GM18511 (cell line): ENCODE measurements around the gene DOCK10.

Experiments used
- ATAC-seq: cut with Tn5 transposase; IDR thresholded peaks from one replicate; pipeline ENCODE4 v1.9.1; 2021; ENCODE audit warnings: mild to moderate bottlenecking, moderate library complexity; ENCODE audit not compliant: unreplicated experiment

The DOCK10 gene

DNA sequence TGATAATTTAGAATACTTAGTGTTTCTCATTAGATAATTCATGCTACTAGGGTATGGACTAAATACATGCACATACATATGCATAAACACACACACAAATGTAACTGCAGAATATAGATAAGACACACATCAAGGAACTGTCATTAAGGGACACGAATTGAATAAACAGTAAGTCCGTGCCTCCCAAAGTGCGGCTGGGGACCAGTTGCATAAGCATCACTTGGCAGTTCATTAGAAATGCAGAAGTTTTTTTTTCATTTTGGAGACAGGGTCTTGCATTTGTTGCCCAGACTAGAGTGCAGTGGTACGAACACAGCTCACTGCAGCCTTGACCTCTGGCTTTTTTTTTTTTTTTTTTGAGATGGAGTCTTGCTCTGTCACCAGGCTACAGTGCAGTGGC lies 196.1 kb downstream of the DOCK10 start:
- ATAC-seq: no peak

DNA sequence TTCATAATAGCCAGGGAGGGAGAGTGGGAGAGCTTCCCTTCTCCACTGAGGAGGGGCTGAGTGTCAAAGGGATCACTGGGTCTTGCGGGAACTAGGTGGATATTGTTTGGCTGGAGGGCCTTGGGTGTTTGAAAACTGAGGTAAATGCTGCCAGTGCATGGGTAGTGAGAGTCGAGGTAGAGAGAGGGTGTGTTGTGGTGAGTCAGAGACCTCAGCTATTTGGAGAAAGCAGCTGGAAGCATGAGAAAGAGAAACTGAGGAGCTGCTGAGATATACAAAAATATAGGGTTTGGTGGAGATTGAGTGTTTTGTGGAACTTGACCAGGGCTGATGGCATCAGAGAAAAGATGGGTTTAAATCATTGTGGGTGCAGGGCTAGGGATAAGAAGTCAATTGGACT lies 199.1 kb downstream of the DOCK10 start:
- ATAC-seq: no peak

DNA sequence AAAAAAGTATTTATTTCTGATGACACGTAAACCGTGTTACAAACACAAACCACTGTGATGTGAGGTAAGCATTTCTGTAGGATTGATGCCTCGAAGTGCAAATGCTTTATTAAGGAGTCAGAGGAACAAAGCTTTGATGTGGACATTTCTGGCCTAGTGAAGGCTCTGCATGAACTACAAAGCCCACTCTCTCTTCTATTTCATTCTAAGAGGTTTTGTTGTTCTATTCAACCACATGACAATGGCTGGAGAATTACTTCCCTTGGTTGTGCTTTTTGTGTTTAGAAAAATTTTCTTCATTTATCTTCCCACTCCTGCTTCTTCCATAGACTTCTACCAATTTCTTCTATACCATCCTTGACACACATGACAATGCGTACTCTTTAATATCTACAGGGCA lies 200.4 kb downstream of the DOCK10 start:
- ATAC-seq: no peak

DNA sequence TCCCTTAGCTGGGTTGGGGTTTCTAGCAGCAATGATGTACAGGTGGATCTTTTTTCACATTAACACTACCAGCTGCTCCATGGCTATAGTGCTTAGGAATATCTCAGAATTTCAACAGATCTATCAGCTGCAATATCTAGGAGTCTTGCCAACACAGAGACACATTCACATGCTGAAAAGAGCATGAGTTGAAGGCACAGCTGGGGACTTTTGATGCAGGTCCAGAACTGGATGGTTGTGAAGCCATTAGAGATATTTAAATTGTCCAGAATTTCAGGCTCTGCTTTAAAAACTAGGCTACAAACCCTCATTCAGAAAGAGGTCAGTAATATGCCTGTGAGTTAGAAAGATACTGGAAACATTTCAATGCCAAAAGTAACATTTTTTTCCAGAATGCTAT lies 203.9 kb downstream of the DOCK10 start:
- no peak for ATAC-seq

DNA sequence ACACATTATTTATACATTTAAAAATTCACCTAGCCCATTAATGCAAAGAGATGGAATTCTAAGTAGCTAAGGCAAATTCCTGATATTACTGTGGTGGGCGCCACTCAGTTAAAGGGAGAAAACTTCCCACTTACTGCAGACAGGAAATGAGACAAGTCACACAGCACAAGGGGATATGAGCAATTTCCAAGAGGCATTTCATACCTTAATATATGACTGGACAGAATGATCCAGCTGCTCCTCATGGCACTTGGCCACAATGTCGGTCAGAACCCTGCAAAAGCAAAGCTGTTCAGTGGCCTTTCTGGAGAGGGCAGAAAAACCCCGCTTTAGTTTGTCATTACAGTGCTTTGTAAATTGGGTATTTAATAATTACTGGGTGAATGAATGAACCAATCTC lies 204.7 kb downstream of the DOCK10 start:
- no peak for ATAC-seq

DNA sequence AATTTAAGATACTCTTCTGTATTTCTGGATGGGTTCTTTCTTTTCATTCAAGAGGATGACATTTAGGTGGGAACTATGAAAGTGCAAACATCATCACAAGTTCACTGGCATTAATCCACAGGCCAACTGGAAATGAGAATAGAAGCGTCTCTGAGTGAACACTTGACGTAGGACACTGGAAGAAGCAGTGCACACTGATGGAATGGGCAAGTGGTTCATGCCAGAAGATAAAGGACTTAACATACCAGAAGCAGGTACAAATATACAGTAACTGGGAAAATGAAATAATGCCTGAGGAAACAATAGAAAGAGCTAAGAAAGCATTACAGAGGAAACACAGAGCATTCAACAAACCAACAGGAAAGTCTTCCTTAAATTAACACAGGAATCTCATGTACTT lies 205.2 kb downstream of the DOCK10 start:
- no peak for ATAC-seq

DNA sequence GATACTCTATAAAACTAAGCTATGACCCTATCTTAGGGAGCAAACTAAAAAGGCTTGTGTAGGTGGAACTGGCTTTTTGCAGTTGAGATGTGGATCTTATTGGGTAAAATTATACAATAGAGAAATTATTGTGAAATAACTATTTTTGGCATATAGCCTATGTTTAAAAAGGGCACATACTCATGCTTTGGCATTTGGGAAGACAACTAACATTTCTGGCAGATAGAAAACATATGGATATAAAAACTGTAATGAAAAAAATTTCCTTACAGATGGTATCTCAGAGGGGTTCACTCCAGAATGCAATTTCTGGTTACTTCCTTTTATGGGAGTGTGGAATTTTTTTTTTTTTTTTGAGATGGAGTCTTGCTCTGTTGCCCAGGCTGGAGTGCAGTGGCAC lies 206.0 kb downstream of the DOCK10 start:
- ATAC-seq: no peak

DNA sequence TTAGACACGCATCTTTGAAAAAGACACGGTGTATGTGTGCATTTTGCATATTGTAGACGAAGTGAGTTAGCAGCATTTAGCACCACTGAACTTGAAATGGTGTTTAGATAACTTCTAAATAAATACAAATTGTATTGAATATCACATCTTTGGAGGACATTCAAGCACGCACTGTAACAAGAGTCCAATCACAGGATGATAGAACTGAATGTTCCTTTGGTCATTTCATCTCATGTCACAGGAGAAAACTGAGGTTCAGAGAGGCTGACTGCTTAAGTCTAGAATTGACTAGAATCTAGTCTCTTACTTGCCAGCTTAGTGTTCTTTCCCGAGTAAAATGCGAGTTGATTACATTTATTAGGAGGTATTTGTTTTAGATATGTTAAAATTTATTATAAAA lies 206.9 kb downstream of the DOCK10 start:
- no peak for ATAC-seq

DNA sequence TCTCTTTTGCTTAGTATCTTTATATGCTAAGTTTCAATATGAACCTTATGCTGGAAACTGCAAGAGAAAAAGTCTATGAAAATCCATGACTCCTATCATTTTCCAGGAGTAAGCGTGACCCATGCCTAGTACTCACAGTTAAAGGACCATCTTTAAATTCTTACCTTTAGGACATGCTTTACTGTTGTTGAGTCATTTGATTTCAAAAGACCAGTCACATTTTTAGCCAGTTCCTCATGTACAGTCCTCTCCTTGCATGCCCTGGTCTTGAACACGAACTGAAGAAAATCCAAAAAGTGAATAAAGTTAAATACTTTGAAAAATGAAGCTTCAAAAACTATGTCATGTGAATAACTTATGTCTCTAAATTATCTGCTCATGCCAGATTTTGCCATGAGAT lies 208.3 kb downstream of the DOCK10 start:
- ATAC-seq: no peak

DNA sequence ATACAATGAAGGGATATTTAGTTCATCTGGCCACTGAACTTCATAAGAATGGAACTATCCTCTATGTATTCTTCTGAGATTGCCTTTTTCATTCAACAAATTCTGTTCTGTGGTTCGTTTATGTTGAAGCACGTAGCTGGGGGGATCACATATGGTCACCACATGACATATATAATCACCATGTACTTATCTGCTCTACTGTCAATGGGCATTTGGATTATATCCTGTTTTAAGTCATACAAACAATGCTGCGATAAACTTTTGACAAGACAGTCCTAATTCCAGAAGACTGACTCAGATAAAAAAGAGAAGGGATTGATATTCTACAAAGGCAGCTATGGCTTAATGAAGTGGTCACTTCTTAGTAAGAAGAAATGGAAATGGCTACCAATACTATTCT lies 210.1 kb downstream of the DOCK10 start:
- ATAC-seq: no peak

DNA sequence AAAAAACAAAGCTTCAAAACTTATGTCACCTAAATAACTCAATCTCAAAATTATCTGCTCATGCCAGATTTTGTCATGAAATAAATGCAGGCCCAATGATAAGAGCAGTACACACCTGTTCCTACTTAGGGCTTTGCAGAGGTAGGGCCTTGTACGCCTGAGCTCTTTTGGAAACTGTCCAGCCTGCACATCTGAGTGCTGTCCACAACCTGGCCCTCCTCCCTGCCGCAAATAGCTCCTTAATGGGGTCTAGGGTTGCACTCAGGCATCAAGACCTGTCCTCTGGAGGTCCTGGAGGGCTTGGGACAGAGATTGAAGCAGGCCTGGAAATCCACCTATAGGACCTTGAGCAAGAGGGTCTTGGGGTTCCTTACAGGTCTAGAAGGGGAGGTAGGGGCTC lies 210.7 kb downstream of the DOCK10 start:
- no peak for ATAC-seq

DNA sequence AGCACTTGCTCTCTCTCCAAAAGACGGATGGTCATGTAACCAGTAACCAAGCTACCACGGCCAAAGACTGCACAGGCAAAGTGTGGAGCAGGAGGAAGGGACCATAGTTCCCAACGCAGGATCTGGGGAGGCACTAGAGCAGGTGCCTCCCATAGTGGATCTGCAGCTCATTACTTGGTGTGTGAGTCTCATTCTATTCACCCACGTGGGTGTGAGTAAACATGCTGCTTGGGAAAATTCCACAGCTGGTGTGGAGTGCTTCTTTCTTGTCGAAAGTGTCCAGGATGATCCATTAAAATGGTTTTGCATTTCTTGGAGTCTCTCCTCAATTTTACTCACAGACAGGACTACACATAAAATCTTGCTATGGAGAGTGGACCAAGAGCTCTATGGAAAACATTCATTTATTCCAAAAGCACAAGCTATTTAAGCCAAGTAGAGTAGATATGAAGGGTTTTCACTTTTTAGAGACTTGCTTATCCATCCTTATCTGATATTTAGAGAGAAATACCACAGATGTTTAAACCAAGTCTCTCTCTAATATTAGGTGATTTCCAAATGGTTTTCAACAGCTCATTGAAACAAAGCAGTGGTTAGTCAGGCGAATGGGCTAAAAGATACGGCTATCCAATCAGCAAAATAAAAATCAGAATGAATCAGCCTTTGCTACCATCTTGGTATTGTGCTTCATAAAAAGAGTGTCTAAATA lies 221.8 kb downstream of the DOCK10 start:
- ATAC-seq: no peak

DNA sequence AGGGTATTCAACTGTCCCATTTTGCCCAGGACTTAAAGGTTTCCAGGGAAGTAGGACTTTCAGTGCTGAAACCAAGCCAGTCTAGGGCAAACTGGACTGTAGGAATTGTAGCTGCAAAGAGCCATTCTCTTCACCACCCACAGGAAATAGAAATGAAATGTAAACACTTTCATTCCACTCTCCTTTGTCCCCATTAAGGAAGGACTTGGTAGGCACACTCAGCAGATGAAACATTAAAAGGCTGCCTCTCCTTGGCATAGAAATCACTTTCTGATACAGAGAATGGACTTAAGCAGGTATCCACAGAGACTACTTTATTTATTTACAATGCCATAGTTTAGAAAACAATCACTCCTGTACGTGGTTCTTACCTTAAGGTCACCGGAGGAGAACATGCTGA lies 223.2 kb downstream of the DOCK10 start:
- ATAC-seq: no peak

DNA sequence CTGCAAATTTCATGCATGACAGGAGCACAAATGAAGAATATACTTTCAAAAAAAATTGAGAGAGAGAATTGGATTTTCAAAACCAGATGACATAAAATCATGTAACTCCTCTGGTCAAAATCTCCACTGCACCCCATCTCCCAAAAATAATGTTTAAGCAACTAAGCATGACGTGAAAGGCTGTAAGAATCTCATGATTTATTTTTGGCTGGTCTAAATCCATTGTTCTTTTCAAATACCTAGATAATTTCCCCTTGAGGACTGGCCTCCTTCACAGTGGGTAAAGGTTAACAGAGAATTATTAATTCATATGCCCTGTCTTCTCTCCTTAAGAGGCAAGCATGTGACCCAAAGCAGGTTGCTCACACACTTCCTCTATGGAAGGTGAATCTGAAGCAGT lies 224.6 kb downstream of the DOCK10 start:
- no peak for ATAC-seq

DNA sequence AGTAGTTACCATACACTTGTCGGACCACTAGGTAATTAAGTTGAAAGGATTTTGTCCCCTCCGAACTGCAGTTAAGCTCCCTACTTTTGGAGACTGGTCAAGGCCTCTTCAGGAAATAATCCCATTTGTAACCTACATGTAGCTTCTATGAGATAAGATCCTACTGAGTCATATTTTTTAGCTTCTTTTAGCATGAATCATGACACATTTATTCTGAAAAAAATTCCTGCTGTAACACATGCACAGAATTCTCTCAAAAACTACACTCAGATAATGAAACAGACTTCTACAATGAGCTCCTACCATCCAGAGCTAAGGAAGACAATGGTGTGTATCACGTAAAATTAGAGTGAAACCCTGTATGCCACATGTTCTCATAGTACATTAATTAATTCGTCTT lies 225.5 kb downstream of the DOCK10 start:
- no peak for ATAC-seq

DNA sequence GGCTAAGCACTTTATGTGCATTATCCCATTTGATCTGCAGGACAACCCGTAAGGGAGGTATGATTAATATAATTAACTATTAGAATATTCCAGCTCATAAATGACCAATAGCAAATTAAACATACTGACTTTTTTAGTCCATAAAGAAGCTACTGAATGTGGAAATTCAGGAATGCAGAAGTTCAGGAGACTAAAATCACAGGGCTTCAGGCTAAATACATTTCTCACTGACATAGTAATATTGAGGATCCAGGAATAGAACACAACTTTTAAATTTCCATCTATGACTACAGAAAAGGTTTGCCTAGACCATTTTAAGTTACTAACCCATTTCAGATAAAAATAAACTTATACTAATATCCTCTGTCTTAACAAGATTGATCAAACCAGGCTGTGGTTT lies 228.7 kb downstream of the DOCK10 start:
- ATAC-seq: no peak

DNA sequence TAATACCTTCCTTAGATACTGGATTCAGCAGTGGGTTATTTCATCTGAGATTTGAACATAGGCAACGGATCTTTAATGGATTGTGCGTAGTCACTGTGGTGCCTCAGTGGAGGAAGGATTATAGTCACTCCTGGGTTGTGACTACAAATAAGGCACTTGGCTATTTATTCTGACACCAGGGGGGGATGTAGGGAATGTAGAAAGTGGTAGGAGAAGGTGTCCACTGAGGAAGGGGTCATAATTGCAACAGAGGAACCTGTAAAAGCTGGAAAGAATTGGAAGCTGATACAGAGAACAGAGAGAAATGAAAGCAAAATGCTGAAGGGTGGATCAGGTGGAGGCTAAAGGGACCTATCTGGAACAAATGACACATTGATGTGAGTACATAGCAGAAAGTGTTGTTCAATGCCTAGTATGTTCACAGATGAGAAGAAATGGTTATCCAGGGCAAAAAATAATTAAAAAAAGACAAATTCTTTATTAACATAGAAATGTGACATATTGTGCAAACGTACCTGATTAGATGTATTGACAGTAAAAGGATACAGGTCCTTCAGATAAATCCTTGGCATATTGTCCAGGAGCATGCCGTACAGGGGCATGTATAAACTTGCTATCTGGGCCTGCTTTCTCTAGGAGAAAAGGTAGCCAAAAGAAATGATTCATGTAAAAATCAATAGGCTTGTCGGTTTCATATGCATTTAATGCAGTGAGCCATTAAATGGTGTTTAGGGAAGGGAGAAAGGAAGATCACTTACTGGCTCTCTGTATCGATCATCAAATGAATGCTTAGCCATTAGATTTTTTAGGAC lies 234.9 kb downstream of the DOCK10 start:
- no peak for ATAC-seq

DNA sequence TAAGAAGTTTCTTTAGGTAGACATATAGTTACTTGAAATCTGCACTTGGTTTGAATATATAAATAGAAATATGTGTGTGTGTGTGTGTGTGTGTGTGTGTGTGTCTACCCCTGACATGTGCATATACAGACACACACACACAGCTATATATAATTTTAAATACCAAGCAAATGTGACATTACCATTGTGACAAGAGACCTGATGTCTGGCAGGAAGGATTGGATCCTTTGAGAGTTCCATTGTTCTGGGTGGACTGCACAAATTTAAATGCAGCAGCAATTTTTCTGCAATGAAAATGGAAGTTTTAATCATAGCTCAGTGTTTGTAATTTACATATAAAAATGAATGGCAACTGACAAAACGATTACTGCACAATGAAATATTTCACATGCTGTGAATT lies 238.3 kb downstream of the DOCK10 start:
- ATAC-seq: no peak

DNA sequence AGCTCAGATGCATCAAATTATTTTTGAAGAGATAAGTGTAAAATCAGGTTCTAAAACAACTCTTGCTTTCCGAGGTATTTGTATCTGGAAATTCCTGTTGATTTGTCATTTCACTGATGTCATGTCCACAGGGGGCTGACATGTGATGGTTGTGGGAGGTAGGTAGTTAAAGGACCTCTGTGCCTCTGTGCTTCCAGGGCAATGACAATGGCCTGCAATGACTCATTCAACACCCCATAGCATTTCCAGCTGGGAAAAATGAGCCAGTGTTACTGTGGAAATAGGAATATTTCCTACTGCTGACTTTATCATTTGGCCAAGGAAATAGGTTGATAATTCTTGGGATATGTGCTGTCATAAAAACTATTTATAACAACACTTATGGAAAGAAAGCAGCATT lies 239.9 kb downstream of the DOCK10 start:
- ATAC-seq: no peak

DNA sequence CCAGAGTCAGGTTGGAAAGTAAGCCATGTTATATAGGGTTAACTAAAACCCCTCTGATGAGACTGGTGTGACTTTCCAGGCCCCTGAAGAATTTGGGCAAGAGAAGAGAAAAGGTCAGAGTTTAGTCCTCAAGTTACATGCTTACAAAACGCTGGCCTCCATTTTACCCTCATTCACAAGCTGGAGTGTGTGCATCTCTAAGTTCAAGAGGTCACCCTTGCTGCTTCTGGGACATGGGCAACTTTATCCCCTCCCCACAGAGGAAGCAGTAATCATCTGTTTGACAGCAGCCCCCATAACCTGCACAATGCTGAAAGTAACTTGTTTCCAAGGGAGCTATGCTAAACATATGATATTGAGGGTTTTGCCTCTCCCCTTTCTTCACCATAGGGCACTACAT lies 240.9 kb downstream of the DOCK10 start:
- no peak for ATAC-seq

DNA sequence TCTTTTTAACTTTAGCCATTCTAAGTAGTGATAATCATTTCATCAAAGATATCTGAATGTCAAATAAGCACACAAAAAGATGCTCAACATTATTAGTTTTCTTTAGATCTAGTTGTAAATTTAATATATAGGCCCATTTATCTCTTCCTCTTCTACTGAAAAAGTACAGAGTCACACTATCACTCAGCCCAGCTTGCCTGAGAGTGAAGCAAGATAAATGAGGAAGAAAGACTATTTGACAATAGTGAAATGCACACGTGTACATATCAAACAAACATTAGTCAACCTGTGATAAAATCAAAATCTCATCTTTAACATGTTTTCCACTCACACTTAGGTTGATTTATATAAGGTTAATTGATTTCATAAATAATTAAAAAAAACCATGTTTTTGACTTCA lies 242.6 kb downstream of the DOCK10 start:
- ATAC-seq: no peak

DNA sequence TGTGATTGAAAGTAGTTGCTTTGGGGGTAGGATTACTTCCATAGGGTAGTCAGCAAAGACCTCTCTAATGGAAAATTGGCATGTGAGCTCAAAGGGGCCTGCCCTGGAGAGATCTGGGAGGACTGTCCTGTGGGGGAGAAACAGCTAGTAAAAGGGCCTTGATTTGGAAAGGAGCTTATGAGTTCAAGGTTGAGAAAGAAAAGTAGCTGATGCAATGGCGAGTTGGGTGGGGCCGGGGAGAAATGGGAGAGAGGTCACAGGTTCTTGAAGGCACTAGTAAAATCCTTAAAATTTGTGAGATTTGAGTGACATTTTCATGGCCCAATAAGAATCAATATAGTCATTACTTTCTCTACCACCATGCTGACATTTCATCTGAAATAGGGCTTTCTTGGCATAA lies 244.1 kb downstream of the DOCK10 start:
- ATAC-seq: no peak
